Measurements from ENCODE around the gene EHMT1.
A peak's percentile ranks its signal among the peaks of the same experiment; 100 is the strongest.

EHMT1 gene

DNA sequence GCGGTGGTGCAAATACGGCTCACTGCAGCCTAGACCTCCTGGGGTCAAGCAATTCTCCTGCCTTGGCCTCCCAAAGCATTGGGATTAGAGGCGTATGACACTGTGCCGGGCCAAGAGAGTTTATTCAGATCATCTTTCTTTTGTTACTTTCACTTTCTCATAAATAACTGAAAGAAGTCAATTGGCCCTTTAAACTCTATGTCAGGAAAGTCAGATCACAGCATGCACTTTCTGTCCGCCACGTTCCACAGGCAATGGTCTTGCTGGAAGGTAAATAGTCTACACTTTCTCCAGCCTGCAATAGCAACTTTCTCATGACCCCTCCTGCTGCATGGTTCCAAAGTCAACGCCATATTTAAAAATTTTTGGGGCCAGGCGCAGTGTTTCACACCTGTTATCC, 19.9 kb upstream of the EHMT1 start:
- TF ChIP-seq TAF1 (IDR thresholded peaks at IDR 0.05; ENCODE audit: borderline replicate concordance, insufficient read depth, low read length) (no peak), POLR2AphosphoS5 (IDR thresholded peaks at IDR 0.05; ENCODE audit: low read depth, low read length) (no peak)
- TF ChIP-seq, protein P1, sequence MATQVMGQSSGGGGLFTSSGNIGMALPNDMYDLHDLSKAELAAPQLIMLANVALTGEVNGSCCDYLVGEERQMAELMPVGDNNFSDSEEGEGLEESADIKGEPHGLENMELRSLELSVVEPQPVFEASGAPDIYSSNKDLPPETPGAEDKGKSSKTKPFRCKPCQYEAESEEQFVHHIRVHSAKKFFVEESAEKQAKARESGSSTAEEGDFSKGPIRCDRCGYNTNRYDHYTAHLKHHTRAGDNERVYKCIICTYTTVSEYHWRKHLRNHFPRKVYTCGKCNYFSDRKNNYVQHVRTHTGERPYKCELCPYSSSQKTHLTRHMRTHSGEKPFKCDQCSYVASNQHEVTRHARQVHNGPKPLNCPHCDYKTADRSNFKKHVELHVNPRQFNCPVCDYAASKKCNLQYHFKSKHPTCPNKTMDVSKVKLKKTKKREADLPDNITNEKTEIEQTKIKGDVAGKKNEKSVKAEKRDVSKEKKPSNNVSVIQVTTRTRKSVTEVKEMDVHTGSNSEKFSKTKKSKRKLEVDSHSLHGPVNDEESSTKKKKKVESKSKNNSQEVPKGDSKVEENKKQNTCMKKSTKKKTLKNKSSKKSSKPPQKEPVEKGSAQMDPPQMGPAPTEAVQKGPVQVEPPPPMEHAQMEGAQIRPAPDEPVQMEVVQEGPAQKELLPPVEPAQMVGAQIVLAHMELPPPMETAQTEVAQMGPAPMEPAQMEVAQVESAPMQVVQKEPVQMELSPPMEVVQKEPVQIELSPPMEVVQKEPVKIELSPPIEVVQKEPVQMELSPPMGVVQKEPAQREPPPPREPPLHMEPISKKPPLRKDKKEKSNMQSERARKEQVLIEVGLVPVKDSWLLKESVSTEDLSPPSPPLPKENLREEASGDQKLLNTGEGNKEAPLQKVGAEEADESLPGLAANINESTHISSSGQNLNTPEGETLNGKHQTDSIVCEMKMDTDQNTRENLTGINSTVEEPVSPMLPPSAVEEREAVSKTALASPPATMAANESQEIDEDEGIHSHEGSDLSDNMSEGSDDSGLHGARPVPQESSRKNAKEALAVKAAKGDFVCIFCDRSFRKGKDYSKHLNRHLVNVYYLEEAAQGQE (IDR thresholded peaks at IDR 0.05; ENCODE audit: insufficient read depth in 1 of 2, low read depth in 2 of 2, low read length in 2 of 2): no peak

DNA sequence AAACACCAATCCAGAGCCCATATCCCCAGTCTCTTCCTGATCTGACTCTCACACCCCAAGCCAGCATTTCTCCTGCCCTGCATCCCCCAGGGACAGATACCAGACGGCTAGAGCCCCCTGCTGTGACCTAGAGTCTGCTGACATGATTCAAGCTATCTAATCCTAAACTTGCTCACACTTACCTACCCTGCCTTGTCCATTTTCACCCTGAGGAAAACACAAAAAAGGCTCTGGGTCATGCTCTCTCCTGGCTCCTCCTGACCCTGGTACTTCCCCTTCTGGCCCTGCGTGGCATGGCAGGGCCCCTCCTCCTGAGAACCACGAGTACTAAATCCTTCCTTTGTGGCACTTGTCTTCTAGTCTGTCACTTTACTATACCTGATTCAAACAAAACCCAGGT, 16.1 kb upstream of the EHMT1 start:
- TF ChIP-seq, protein P1 (IDR thresholded peaks at IDR 0.05; ENCODE audit: insufficient read depth in 1 of 2, low read depth in 2 of 2, low read length in 2 of 2): no peak
- TF ChIP-seq FOXP2 (optimal IDR thresholded peaks at IDR 0.05; ENCODE audit: borderline replicate concordance, extremely low read depth, extremely low read length, insufficient read depth) (no peak), TAF1 (IDR thresholded peaks at IDR 0.05; ENCODE audit: borderline replicate concordance, insufficient read depth, low read length) (no peak), SIN3A (IDR thresholded peaks at IDR 0.05; ENCODE audit: borderline replicate concordance, insufficient read depth, low read length) (no peak), POLR2AphosphoS5 (IDR thresholded peaks at IDR 0.05; ENCODE audit: low read depth, low read length) (no peak)

DNA sequence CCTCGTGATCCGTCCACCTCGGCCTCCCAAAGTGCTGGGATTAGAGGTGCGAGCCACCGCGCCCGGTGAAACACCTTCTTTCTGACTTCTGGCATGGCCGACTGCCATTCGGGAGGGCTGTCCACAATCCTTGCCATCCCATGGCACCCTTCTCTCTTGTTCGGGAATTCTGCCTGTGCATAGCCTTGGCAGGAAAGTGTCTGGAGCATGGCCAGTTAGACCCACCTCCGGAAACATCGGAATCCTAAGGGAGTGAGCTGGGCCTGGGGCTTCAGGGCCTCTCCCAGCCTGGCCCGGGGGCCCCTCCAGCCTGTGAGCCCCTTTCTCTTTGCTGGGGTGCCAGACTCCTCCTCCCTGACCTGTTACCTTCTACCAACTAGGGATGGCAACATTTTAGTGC, 14.9 kb upstream of the EHMT1 start:
- TF ChIP-seq TAF1 (IDR thresholded peaks at IDR 0.05; ENCODE audit: borderline replicate concordance, insufficient read depth, low read length): no peak
- TF ChIP-seq, protein P1 (IDR thresholded peaks at IDR 0.05; ENCODE audit: insufficient read depth in 1 of 2, low read depth in 2 of 2, low read length in 2 of 2): no peak
- no peak for TF ChIP-seq FOXP2 (optimal IDR thresholded peaks at IDR 0.05; ENCODE audit: borderline replicate concordance, extremely low read depth, extremely low read length, insufficient read depth)
- TF ChIP-seq POLR2AphosphoS5 (IDR thresholded peaks at IDR 0.05; ENCODE audit: low read depth, low read length): no peak
- TF ChIP-seq SIN3A (IDR thresholded peaks at IDR 0.05; ENCODE audit: borderline replicate concordance, insufficient read depth, low read length): no peak

DNA sequence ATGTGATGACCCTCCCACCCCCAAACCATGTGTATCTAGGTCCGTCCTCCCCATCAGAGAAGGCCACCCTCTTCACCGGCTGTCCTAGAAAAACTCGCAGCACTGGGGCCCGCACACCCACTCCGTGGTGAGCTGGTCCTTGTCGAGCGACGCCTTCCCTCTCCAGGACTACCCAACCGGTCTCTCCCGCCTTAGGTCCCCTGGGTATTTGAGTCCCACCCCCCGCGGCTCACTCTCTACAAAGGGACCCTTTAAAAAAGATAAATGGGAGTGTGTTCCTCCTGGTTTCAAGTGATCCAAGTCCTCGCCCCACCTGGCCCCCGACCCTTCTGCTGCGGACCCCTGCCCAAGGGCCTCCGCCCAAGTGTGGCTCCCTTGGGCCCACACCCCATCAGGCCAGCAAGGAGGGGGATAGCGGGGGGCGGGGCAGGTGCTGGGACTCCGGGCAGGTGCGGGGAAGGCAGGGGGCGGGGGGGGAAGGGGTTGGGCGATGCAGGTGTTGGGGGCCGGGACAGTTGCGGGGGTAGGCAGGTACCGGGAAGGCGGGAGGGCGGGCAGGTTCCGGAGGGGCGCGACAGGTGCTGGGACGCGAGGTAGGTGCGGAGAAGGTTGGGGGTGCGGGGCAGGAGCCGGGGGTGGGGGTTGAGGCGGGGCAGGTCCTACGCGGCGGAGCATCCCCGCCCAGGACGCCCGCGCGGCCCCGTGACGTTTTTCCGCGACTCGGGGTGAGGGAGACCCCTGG, 14.3 kb upstream of the EHMT1 start:
- TF ChIP-seq POLR2AphosphoS5 (IDR thresholded peaks at IDR 0.05; ENCODE audit: low read depth, low read length) (no peak), SIN3A (IDR thresholded peaks at IDR 0.05; ENCODE audit: borderline replicate concordance, insufficient read depth, low read length) (no peak), FOXP2 (optimal IDR thresholded peaks at IDR 0.05; ENCODE audit: borderline replicate concordance, extremely low read depth, extremely low read length, insufficient read depth) (no peak), TAF1 (IDR thresholded peaks at IDR 0.05; ENCODE audit: borderline replicate concordance, insufficient read depth, low read length) (no peak)

DNA sequence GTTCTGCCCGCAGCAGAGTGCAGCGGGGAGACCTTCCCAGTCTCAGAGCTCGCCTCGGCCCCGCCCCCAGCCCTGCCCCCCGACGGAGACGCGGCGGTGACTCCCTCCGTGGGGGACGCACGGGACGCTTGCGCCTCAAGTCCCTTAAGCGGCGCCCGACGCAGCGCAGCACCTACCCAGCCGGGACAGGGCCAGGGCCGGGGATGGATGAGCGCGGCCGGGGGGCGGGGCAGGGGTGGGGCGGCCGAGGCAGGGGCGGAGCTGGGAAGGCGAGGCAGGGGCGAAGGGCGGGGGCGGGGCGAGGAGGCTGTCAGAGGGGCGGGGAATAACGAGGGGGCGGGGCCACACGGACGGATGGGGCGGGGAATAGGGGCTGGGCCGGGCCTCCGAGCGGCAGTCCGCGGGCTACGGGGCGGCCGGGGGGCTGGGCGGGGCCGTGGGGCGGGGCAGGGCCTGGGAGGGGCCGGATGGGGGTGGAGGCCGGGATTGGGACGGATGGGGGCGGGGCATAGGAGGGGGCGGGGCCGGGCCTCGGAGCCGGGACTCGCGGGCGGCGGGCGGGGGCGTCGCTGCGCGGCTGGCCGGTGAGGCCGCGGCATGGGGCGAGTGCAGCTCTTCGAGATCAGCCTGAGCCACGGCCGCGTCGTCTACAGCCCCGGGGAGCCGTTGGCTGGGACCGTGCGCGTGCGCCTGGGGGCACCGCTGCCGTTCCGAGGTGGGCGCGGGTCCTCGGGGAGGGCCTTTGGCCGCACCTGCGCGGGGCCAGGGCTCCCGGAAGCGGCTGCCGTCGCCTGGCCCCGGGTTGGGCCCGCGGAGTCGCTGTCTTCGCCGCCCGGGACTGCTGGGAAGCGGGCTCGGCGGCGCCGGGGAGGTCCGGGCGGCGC, 13.4 kb upstream of the EHMT1 start, which contains the start of gene ARRDC1:
ARRDC1 (plus strand) TSS at position 566 of the 884 bp plus-strand sequence; CDS start at position 598, 32 bp downstream.
- TF ChIP-seq POLR2AphosphoS5 (IDR thresholded peaks at IDR 0.05; ENCODE audit: low read depth, low read length) (peak; percentile 28; the same call in 1 of the 2 replicates), FOXP2 (optimal IDR thresholded peaks at IDR 0.05; ENCODE audit: borderline replicate concordance, extremely low read depth, extremely low read length, insufficient read depth) (peak; percentile 21)
- TF ChIP-seq, protein P1 (IDR thresholded peaks at IDR 0.05; ENCODE audit: insufficient read depth in 1 of 2, low read depth in 2 of 2, low read length in 2 of 2): no peak
